DND-41 (cell line): ENCODE data around the gene PXMP2.

Experiments used
- EZH2 ChIP-seq: IDR thresholded peaks from 3 replicates; pipeline ENCODE4 v1.6.1; 2012; ENCODE audit warnings: borderline replicate concordance, low read depth, mild to moderate bottlenecking, moderate library complexity, low read length, inconsistent platforms; ENCODE audit not compliant: severe bottlenecking
- TF ChIP-seq, protein P1 (sequence below): IDR thresholded peaks from 2 replicates; pipeline ENCODE4 v1.5.1; 2012; ENCODE audit warnings: borderline replicate concordance, low read length, moderate library complexity, mild to moderate bottlenecking; ENCODE audit not compliant: poor library complexity, severe bottlenecking; ENCODE audit errors: extremely low read depth

DNA sequence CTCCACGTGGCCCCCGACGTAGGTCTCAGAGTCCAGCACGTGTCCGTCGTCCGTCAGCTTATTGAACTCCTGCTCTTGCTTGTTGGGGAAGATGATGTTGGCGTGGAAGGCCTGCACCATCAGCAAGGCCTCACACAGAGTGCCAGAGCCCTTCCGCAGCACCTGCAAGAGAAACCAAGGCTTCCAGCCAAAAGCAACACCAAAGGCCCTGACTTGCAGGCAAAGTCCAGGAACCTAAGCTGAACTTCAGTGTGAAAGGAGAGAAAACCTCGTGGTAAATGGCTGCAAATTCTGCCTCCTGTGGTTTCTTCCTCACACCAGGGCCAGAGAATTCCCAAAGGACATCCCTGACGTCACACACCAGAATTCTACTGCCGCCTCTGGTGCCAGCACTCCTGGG, 14.7 kb upstream of the PXMP2 start:
- TF ChIP-seq, protein P1, sequence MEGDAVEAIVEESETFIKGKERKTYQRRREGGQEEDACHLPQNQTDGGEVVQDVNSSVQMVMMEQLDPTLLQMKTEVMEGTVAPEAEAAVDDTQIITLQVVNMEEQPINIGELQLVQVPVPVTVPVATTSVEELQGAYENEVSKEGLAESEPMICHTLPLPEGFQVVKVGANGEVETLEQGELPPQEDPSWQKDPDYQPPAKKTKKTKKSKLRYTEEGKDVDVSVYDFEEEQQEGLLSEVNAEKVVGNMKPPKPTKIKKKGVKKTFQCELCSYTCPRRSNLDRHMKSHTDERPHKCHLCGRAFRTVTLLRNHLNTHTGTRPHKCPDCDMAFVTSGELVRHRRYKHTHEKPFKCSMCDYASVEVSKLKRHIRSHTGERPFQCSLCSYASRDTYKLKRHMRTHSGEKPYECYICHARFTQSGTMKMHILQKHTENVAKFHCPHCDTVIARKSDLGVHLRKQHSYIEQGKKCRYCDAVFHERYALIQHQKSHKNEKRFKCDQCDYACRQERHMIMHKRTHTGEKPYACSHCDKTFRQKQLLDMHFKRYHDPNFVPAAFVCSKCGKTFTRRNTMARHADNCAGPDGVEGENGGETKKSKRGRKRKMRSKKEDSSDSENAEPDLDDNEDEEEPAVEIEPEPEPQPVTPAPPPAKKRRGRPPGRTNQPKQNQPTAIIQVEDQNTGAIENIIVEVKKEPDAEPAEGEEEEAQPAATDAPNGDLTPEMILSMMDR, result no peak
- TF ChIP-seq EZH2, result no peak
